HG03039 (cell line): ENCODE measurements around the gene NHLRC2.

Source experiments
- ATAC-seq: cut with Tn5 transposase; IDR thresholded peaks from one replicate; pipeline ENCODE4 v1.9.1; 2021; ENCODE audit warnings: mild to moderate bottlenecking, moderate library complexity; ENCODE audit not compliant: unreplicated experiment

The NHLRC2 gene

GRCh38 chr10:113965683-113966082 is 111.2 kb downstream of the NHLRC2 start:
- ATAC-seq = no peak
